ENCODE measurements around the gene APBA3.
A peak's percentile ranks its signal among the peaks of the same experiment; 100 is the strongest.
"Not testable (repeated sequence)": the region's sequence is repeated elsewhere in the genome, so short reads cannot be mapped to it uniquely, and the experiment has no call there.

APBA3 gene

DNA sequence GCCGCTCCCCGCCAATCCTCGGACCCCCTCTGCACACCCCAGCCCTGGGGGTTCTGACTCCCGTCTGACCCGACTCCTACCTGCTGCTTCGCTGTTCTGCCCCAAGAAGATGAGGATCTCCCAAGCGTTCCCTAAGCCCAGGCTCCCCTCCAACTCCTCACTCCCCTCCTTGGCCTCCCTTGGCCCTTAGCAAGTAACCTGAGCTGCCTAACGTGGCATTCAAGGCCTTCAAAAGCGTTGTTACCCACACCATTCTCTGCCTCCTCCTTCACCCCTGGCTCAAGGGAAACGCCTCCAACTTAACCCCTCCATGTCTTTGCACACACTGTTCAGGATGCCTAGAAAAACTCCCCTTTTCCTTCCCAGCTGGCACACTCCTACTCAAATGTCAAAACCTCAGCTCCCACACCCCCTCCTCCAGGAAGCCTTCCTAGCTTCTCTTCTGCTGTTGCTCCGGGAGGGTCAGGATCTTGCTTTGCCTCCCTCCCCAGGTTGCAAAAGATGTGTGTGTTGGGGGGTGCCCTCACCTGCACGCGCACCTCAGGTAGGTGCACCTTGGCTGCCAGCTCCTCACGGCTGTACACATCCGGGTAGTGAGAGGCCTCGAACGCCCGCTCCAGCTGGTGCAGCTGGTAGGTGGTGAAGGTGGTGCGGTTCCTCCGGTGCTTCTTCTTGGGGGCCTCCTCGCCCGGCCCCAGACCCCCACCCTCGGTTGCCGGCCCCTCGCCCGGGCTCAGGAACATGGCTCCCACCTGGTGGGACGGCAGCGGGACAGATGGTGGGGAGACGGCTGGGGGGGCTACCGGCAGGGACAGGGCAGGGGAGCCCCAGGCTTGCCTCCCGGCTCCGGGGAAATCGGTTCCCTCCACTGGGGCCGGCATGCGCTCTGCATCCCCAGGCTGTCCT lies 9.8 kb upstream of the APBA3 start:
- no peak for FAIRE-seq

GRCh38 chr19:3770136-3770999 lies 8.9 kb upstream of the APBA3 start:
- FAIRE-seq, result no peak

DNA sequence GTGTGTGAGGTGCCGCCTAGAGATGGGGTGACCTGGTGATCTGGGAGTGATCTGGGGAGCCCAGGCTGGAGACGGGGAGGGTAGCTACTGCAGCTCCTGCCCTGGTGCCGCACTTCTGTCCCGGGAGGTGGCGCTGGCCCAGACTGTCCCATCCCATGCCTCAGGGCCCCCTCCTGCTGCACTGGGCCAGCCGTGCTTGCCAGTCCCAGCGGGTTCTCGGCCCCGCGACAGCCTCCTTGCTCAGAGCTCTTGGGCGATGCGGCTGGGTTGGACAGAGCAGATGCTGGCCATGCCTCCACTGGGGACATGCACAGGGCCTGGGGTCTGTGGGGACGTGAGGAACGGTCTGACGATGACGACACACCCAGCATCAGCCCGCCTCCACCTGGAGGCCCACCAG lies 8.0 kb upstream of the APBA3 start:
- FAIRE-seq, result no peak

DNA sequence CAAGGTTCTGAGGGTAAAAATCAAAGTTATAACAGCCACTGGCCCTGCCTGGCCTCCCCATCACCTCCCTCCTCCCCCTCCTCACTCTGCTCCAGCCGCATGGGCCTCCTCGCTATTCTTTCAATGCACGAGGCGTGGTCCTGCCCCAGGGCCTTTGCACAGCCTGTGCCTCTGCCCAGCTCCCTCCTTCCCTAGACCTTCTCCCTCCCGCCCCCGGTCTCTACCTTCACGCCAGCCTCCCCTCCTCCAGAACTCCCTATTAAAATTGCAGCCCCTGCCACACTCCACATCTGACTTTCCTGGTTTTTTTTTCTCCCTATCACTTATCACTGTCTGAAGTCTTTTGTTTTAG lies 7.2 kb upstream of the APBA3 start:
- no peak for FAIRE-seq

DNA sequence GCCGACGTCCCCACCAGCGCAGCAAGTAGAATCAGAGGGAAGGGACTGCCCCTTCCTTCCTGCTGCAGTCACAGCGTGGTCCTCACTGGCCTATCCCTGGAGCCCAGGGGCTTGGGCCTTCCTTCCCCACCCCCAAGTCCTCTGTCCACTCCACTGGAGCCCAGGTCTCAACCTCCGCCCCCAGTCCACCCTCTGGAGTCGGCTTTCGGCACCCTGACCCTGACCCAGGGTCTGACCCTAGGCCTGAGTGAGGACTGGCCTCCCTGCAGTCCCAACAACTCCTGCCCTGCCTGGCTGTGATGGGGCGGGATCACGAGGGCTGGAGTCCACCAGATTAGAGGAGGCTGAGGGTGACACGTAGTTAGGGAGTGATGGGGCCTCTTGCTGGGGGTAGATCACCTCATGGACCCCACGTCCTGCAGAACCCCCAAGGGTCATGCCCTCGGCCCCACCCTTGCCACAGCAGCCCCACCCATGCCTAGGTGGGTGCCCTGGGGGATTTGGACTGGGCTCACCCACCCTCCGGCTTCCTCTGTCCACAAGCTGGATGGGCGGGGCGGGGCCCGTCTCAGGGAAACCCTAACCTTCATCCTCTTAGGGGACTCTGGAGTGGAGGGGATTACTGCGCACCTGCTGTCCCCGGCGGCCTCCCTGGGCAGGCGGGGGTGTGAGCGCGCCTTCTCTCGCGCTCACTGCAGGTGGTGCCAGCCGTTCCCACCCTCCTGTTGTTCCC lies 6.7 kb upstream of the APBA3 start:
- no peak for FAIRE-seq

DNA sequence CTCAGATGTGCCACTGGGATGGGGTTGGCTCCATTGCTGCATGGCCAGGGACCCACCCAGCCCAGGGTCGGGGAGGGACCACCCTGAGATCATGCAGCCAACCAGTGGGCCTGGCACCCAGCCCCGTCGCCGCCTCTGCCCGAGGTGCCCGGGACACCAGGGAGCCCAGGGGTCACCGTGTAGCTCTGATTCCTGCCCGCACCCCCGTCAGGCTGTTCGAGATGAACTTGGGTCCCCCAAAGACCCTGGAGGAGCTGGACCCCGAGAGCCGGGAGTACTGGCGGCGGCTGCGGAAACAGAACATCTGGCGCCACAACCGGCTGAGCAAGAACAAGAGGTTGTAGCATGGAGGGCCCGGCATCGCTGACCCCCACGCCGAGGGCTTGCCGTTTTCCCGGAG lies 5.6 kb upstream of the APBA3 start:
- FAIRE-seq, result no peak

GRCh38 chr19:3766520-3766919 lies 5.0 kb upstream of the APBA3 start:
- no peak for FAIRE-seq

- not testable (repeated sequence) for FAIRE-seq
Measured at GRCh38 chr19:3765757-3766156, 4.3 kb upstream of the APBA3 start.

- no peak for FAIRE-seq
Measured at GRCh38 chr19:3765121-3765520, 3.6 kb upstream of the APBA3 start.

DNA sequence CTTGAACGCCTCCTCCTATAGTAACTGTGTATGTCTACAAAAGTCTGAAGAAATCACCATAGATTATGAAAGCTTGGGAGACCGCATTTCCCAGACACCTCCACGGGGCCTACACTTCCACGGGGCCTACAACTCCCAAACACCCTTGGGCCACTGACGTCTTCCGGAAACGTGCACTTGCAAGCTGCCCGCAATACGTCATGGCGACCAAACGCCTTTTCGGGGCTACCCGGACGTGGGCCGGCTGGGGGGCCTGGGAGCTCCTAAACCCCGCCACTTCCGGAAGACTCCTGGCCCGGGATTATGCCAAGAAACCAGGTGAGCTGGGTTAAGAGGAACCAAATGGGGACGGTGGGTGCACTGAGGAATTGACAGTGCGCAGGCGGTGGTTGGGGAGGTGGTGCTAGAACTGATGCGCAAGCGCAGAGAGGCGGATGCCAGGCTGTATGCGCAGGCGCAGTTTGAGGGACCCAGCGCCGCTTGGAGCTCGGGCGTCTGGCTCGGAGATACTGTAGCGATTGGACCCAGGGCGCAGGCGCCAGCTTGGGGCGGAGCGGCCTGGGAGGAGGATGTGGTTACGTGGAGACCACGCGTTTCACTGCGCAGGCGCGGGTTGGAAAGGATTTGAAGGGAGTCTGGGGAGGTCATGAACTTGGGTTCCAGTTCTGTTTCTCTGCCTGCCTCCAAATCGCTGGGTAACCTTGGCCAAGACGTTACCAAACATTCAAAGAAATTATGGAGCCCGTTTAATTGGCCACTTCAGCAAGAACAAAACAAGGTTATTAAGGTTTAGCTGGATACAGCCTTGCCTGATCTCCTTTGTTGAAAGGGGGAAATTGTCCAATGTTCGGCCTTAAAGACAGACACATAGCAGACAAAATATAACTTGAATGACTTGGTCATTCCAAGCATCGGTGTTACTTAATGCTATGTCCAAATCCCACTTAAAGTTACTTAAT lies 1.3 kb upstream of the APBA3 start, which contains the start of gene MRPL54:
TSS of gene MRPL54 (plus strand) at position 182 of the 959 bp plus-strand sequence. CDS start at position 201, 19 bp downstream.
- FAIRE-seq, result no peak

DNA sequence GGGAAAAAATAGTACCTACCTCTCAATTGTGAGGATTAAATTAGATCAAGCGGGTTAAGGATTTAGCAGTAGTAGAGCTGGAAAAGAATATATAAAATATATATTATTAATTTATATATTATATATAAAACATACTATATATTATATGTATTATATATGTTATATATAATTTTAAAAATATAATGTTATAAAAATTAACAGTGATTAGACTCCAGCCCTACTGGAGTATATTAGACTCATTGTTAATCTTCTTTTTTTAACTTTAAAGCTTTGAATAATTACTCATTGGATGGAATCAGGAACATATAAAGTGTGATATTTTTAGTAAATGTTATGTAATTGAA lies 610 bp upstream of the APBA3 start:
- FAIRE-seq, result peak; percentile 68

DNA sequence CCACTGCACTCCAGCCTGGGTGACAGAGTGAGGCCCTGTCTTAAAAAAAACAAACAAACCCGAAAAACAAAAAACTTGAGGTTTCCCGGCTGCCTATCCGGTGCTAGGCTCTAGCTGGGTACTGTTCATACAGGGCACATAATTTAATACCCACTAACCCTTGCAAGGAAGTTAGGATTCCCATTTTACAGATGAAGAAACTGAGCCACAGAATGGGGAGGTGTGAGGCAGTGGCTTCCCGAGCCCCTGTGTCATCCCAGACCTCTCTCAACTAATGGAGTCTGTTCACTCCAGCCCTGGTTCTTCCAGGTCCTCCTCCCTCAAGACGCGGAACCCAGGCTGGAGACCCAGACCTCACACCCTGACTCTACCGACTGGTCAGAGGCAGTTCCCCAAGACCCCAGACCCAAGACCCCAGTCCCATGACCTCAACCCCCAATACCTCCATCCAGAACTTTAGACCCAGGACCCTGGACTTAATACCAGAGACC lies 576 bp downstream of the APBA3 start:
- FAIRE-seq, result no peak

GRCh38 chr19:3759482-3760254 lies 1.8 kb downstream of the APBA3 start:
- FAIRE-seq, result no peak

- FAIRE-seq, result not testable (repeated sequence)
Measured at GRCh38 chr19:3758297-3758696, 3.2 kb downstream of the APBA3 start.

GRCh38 chr19:3757705-3758104 lies 3.8 kb downstream of the APBA3 start:
- FAIRE-seq, result not testable (repeated sequence)

- FAIRE-seq, result no peak
Measured at GRCh38 chr19:3753631-3754410, 7.7 kb downstream of the APBA3 start.

- no peak for FAIRE-seq
Measured at GRCh38 chr19:3752492-3752891, 9.0 kb downstream of the APBA3 start.

GRCh38 chr19:3751236-3751635 lies 10.3 kb downstream of the APBA3 start:
- no peak for FAIRE-seq

DNA sequence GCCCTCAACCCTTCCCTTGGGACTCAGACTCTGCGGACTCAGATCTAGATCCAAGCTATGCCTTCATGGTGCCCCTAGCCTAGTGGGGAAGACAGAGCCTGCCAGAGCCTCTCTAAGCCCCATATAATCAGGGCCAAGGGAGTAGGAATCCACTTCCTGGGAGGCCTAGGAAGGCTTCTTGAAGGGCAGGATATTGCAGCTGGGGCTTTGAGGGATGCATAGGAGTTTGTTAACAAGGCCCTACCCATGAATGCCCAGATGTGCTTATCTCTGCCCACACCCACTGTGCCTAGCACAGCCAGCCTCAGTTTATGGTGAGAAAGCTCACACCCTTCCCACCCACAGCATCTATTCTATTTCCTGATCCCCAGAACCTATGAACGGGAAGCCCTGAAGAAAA lies 11.3 kb downstream of the APBA3 start:
- no peak for FAIRE-seq

GRCh38 chr19:3748965-3749364 lies 12.5 kb downstream of the APBA3 start:
- FAIRE-seq, result no peak

Data from colon (tissue), 2 donors.